Stimulated activated CD8-positive, alpha-beta memory T cell treated with anti-CD3 and anti-CD28 coated beads, Interleukin-2, amount 100 ng/mL, for 1 hour (primary cell): ENCODE data around the gene GADD45B.
"Not testable (repeated sequence)": the region's sequence is repeated elsewhere in the genome, so short reads cannot be mapped to it uniquely, and the experiment has no call there.

Source experiments
- DNase-seq, 2 donors: peaks; one replicate each; pipeline ENCODE4 v3.0.0-alpha.2; 2020; ENCODE audit warnings: low read depth in 2 of 2

GADD45B gene

DNA sequence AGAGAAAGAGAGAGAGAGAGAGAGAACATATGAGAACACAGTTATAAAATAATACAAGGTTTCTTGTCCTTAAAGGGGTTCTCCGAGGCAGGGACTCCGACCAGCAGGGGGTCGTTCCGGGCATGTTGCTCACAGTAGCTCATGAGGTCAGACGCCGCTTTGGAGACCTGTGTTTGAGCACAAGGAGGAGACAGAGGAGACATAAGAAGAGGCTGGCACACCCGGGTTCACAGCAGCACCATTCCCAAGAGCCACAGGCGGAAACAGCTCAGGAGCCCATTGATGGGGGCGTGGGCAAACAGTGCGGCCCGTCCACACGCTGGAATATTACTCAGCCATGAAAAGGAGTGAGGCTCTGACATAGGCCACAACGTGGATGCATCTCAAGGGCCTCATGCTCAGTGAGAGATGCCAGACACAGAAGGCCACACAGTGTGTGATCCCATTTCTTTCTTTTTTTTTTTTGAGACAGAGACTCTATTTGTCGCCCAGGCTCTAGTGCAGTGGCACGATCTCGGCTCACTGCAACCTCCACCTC is 39.1 kb downstream of the GADD45B start:
- no peak for DNase-seq

DNA sequence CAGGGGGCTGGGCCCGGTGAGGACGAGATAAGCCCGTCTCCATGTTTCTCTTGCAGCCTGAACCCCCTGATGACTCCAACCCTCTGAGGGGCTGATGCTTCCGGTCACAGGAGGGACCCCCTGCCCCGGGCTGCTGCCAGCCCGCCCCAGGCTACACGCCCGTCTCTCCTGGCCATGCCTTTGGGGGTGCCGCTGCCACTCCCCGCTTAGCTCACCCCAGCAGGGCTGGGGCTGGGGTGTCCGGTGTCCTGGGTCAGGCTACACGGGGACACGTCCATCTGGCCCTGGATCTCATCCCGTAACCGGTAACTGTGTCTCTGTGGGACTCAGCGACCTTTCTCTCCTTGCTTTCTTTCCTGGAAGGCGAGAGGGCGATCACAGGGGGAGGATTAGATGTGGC is 40.8 kb downstream of the GADD45B start:
- no peak for DNase-seq

DNA sequence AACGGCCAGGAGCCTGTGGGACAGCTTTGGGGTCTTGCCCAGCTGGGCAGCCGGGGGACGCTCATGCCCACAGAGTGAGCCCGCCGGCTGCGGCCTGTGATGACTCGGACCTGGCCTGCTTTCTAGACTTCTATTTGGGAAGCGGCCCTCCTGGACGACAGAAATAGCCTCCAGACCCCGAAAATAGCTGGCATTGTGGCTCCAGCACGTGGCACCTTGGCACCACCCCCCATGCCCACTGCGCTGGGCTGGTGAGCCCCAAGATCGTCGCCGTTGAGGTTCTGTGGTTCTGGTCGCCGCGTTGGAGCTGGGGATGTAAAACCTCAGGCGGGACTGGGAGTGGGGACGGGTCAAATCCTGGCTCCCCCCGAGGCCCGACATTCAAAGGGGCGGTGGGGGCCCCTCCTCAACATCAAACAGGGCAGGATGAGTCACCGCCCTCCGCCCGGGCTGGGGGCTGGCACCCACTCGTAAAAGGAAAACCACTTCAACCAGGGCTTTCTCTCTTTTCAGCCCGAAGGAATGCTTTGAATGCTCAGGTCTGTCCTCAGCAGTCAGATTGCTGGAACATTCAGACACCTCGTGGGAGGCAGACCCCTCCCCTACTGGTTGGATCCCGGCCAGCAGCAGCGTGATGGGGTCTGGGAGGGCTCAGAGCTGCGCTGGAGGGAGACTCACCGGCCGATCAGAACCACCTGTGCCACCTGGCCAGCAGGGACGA is 42.1 kb downstream of the GADD45B start:
- no peak for DNase-seq

DNA sequence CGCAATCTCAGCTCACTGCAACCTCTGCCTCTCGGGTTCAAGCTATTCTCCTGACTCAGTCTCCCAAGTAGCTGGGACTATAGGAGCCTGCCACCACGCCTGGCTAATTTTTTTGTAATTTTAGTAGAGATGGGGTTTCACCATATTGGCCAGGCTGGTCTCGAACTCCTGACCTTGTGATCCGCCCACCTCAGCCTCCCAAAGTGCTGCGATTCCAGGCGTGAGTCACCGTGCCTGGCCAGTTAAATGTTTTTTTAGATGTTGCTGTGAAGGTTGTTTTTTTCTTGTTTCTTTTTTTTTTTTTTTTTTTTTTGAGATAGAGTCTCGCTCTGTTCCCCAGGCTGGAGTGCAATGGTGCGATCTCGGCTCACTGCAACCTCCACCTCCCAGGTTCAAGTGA is 42.9 kb downstream of the GADD45B start:
- not testable (repeated sequence) for DNase-seq

DNA sequence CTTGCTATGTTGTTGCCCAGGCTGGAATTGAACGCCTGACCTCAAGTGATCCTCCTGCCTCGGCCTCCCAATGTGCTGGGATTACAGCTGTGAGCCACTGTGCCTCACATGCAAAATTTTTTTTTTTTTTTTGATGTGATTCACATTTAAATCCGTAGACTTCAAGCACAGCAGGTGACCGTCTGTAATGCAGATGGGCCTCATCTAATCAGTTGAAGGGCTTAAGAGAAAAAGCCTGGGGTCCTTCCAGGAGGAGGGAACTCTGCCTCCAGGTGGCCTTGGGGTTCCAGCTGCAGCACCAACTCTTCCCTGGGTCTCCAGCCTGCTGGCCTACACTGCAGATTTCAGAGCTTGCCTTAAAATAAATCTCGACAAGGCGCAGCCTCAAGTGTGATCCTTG is 43.6 kb downstream of the GADD45B start:
- no peak for DNase-seq

DNA sequence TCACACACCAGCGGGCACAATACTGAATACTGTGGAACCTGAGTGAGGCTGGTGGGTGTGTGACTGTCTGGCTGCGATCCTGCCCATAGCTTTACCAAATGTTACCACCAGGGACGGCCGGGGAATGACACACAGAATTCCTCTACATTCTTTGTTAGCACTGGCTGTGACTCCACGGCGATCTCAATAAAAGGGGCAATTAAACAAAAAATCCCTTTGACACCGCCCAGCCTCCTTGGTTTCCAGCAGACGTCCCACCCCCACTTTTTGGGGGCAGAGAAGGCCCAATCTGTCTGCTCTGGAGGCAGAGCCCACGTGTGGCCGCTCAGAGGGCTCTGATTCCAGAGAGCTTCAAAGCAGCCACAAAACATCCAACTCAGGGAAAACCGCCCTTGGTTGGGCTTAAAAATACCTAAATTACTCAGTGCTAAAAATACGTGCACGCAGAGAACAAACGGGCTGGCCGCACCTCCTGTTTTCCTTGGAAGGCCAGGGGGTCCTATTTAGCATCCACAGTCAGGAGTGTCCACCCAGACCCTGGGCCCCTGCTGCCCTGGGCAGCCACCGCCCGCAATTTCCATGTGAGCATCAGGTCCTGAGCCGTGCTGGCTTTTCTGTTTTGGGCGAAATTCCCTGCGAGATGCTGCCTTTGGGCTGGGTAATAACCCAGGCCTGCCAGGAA is 47.8 kb downstream of the GADD45B start:
- DNase-seq: no peak

DNA sequence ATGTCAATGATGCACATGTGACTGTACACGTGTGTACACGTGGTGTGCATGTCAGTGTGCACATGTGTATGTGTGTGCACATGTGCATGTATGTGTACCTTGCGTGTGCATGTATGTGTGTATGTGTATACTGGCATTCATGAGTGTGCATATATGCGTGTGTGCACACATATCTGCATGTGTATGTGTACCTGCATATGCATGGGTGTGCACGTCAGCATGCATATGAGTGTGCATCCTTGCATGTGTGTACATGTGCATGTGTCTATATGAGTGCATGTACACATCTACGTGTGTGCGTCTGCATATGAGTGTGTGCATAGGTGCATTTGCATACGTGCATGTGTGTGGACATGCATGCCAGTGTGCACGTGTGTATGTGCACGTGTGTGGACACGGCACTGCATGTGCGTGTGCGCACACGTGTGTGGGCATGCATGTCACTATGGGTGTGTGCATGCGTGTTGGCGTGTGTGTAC is 48.5 kb downstream of the GADD45B start:
- DNase-seq: no peak

DNA sequence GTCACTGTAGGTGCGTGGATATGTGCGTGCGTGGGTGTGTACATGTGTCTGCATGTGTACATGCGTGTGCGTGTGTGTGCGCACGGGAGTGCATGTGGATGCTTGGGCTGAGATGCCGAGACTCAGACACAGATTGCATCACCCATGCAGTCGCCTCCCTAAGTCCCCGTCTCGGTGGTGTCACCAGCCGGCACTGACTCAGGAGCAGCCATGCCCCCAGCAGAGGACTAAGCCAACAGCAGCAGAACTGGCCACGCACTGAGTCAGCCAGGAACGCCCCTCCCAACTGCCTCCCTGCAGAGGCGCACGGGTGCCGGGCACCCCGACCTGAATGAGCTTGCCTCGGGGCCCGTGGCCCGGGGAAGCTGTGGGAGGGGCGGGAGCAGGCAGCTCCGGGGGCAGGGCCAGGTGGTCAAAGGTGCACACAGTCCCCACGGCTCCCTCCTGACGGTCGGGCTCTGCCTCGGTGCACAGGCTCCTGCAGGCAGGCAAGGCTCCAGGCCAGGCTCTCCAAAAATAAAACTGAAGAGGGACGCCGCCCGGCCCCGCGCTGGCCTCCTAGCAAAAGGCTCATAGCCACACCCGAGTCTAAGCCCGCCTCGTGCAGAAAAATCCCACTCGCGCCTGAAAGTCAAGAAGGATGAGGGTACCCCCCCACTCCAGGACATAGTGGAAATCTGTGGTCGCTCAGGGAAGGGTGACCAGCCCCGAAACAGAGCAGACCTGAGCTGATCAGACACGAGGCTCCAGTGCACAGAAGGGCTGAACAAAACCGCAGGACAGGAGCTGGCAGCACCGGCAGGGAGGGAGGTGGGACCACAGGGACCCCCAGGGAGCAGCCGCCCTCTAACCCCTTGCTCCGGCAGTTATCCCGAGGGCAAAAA is 49.2 kb downstream of the GADD45B start:
- no peak for DNase-seq

DNA sequence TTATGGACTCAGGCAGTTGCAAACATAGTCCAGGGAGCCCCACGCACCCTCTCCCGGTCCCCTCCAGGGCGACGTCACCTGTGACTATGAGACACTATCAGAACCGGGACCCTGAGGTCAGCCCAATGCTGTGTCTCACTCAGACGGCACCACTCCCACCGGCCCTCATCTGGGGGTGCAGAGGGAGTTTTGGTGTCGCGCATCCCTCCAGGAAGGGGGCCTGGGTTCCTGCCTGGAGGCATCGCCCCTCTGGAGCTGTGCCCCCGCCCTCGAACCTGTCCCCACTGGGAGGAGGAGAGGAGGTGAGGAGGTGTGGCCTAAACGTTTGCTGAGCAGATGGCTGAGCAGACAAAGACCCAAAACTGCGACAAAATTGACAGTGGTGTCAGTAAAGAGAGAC is 51.2 kb downstream of the GADD45B start:
- no peak for DNase-seq

DNA sequence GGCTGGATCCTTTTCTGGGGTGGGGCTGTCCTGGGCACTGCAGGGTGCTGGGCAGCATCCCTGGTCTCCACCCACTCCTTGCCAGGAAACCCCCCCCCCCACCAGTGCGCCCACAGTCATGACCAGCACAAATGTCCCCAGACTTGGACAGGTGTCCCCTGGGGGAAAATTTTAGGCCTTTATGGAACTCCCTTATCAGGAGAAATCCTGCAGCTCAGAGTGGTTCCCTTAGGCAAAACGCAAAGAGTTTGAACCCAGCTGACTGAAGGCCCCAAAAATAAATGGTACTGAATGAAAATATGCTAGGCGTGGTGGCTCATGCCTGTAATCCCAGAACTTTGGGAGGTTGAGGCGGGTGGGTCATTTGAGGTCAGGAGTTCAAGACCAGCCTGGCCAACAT is 51.8 kb downstream of the GADD45B start:
- DNase-seq: no peak
